NB4 (cell line): ENCODE results near the gene EXOC4.
"Not testable (repeated sequence)": the region's sequence is repeated elsewhere in the genome, so short reads cannot be mapped to it uniquely, and the experiment has no call there.

Experiments used
- DNase-seq: peaks from one replicate; pipeline ENCODE4 v3.0.0; 2010; ENCODE audit warnings: low read depth
- H3K4me3 ChIP-seq: one replicate; pipeline ENCODE4 v1.5.1; 2011; ENCODE audit warnings: mild to moderate bottlenecking, low read depth, low read length, moderate library complexity
- CTCF ChIP-seq: IDR thresholded peaks from one replicate; pipeline ENCODE4 v1.5.1; 2012; ENCODE audit warnings: low read depth, low read length
- MYC ChIP-seq: IDR thresholded peaks from 2 replicates; pipeline ENCODE4 v1.6.1; 2011; ENCODE audit warnings: low read depth, low read length
- POLR2A ChIP-seq: IDR thresholded peaks from 2 replicates; pipeline ENCODE4 v1.6.1; 2011; ENCODE audit warnings: mild to moderate bottlenecking; ENCODE audit not compliant: insufficient read length; ENCODE audit errors: extremely low read depth
- TF ChIP-seq, protein P1 (sequence below): IDR thresholded peaks from 2 replicates; pipeline ENCODE4 v1.6.1; 2011; ENCODE audit warnings: low read depth, low read length

Gene EXOC4

DNA sequence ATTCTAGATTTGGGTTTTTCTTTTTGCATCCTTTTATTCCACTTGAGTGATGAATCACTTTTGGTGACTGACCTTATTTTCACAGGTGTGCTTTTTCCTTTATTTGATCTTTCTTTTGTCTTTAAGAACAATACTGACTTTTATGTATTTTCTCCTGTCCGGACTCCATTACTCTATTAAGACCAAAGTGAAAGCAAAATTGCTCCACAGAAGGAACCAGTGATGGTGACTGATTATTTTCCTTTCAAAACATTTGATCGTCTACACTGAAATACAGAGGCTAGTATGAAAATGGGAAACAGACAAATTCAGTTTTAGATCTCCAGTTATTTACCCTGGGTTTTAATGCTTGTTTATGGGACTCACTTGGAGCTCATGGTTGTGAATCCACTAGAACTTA is 15.5 kb downstream of the EXOC4 start:
- TF ChIP-seq, protein P1, sequence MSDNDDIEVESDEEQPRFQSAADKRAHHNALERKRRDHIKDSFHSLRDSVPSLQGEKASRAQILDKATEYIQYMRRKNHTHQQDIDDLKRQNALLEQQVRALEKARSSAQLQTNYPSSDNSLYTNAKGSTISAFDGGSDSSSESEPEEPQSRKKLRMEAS: no peak
- TF ChIP-seq MYC (no peak), CTCF (no peak), POLR2A (no peak)
- no peak overlapping the region for H3K4me3 ChIP-seq
- no peak for DNase-seq

- TF ChIP-seq, protein P1: no peak
- H3K4me3 ChIP-seq: no peak overlapping the region
- DNase-seq: no peak
Observed at GRCh38 chr7:133272336-133272735, 19.5 kb downstream of the EXOC4 start.

DNA sequence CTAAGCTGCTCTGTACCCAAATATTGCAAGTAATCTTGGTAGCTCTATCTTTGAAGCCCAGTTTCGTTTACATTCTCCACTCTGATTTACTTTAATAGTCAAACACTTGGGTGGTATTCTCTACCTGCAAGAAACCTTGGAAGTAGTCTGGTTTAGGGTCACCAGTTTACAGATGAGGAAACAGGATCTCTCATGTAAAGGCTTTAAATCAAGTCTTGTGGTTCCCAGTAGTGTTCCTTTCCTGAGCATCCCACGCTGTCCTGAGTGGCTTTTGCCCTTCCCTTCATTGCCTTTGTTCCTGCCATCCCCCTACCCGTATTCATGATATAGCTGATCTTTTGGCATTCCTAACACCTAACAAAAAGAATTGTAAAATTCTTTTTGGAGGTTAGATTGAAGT is 20.3 kb downstream of the EXOC4 start:
- DNase-seq: no peak
- TF ChIP-seq MYC (no peak), CTCF (no peak)
- TF ChIP-seq, protein P1: no peak

DNA sequence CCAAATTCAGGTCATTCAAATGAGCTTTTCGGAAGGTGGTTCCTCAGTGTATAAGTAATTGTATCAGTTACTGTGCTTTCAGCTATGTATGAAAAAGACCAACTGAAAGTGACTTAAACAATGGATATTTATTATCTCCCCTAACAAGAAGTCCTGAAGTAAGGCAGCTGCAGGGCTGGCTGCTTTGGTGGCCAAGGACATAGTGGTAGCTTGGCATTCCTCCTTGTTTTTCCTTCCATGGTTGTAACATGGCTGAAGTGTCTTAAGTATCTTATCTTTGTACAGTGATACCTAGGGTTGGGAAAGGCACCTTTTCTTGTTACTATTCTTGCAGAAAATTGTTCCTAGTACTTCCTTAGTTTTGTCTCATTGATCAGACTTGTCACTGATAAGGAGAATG is 21.4 kb downstream of the EXOC4 start:
- TF ChIP-seq MYC (no peak), POLR2A (no peak), CTCF (no peak)
- TF ChIP-seq, protein P1: no peak
- DNase-seq: no peak
- H3K4me3 ChIP-seq: no peak overlapping the region

More for the DNA sequence above, 20.3 kb downstream of the EXOC4 start:
- H3K4me3 ChIP-seq: no peak overlapping the region

DNA sequence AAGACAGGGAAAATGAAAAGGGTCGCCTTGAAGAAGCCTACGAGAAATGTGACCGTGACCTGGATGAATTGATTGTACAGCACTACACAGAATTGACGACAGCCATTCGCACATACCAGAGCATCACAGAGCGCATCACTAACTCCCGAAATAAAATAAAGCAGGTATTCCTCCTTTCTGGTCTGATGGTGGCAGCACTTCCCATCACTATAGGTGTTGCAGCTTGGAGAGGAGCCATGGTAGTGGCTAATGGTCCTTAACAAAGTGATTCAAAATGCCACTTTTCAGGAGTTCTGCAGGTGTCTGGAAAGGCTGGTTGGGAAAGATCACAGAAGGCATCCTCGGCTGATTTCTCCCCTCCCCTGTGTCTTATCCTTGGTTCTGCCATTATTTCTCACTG is 22.1 kb downstream of the EXOC4 start:
- no peak for DNase-seq
- TF ChIP-seq CTCF: no peak
- TF ChIP-seq POLR2A: no peak
- TF ChIP-seq, protein P1: no peak
- no peak for TF ChIP-seq MYC
- H3K4me3 ChIP-seq: no peak overlapping the region

DNA sequence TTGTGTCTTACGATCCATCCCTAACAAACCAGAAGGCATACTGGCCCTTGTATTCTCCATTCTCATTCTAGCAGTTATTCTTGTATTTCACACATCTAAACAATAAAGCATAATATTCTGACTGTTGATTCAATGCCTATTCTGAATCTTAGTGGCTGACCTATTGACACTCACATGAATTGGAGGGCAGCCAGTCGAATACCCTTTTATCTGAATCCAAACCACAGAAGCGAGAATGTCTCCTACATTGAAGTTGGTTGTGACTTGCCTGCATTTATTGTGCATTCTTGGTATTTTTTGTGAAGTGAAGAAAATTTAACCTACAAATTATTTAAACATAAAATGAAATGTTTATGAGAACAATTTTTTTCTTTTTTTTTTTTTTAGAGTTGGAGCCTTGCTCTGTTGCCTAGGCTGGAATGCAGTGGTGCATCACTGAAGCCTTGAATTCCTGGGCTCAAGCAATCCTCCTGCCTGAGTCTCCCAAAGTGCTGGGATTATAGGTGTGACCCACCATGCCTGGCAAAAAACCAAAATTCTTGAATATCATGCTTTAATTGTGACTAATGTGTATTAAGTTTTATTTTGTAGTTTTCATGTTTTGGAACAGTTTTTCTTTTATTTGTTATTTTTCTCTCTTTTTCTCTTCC is 22.7 kb downstream of the EXOC4 start:
- no peak for DNase-seq
- H3K4me3 ChIP-seq: no peak overlapping the region
- TF ChIP-seq POLR2A (no peak), MYC (no peak), CTCF (no peak)
- TF ChIP-seq, protein P1: no peak

- DNase-seq, H3K4me3 ChIP-seq: not testable (repeated sequence)
Observed at GRCh38 chr7:133278975-133279374, 26.1 kb downstream of the EXOC4 start.
